IMR-90 (cell line): ENCODE measurements around the gene LRRC73. TPM values are rescaled to one million over a fixed set of nuclear protein-coding genes. Genes with fewer than 3 reads are reported as not detected.

ENCODE experiments used
- ATAC-seq: fragments of 200-7000 bp; cut with Tn5 transposase; 2 replicates; pipeline ENCODE4 v1.9.1; 2020; ENCODE audit warnings: low read depth, mild to moderate bottlenecking, moderate library complexity
- BruUV-seq: library from RNA; stranded (reverse); fragments of 400-500 nt; replicated peaks from 2 replicates; lab custom pipeline; 2021; lab: Mats Ljungman, UMichigan
- CTCF ChIA-PET: fragments of 300-600 bp; formaldehyde crosslinking; extraction: SDS; loops from one replicate; lab custom pipeline; 2021; ENCODE audit warnings: antibody characterized with exemption; lab: Yijun Ruan, JAX
- POLR2A ChIA-PET: fragments of 300-600 bp; sonication (Branson Sonifier 250); formaldehyde crosslinking; loops from one replicate; lab custom pipeline; 2022; ENCODE audit warnings: antibody characterized with exemption; ENCODE audit not compliant: unreplicated experiment; lab: Charles Lee
- DNase-seq: peaks from one replicate; pipeline ENCODE4 v3.0.0; 2013
- H2AFZ ChIP-seq: replicated peaks from 2 replicates; pipeline ENCODE3; 2013; ENCODE audit warnings: low read length, mild to moderate bottlenecking; ENCODE audit not compliant: poor library complexity
- H2AK5ac ChIP-seq: 2 replicates; pipeline ENCODE4 v1.6.1; 2013; ENCODE audit warnings: low read depth, low read length, inconsistent platforms
- H2AK9ac ChIP-seq: replicated peaks from 2 replicates; pipeline ENCODE3; 2013; ENCODE audit warnings: mild to moderate bottlenecking, low read depth, low read length, moderate library complexity; ENCODE audit not compliant: poor library complexity
- H2BK120ac ChIP-seq: 2 replicates; pipeline ENCODE4 v1.6.1; 2013; ENCODE audit warnings: low read depth, low read length, inconsistent platforms
- H2BK15ac ChIP-seq: 3 replicates; pipeline ENCODE4 v1.6.1; 2013; ENCODE audit warnings: low read depth, low read length, inconsistent platforms
- H2BK20ac ChIP-seq: 2 replicates; pipeline ENCODE4 v1.6.1; 2013; ENCODE audit warnings: low read depth, mild to moderate bottlenecking, inconsistent platforms, low read length, moderate library complexity
- H2BK5ac ChIP-seq: 2 replicates; pipeline ENCODE4 v1.6.1; 2013; ENCODE audit warnings: mild to moderate bottlenecking, low read depth, low read length, inconsistent platforms; ENCODE audit not compliant: poor library complexity, severe bottlenecking
- H3K14ac ChIP-seq: replicated peaks from 2 replicates; pipeline ENCODE4 v1.6.1; 2013; ENCODE audit warnings: low read depth, low read length, inconsistent platforms
- H3K18ac ChIP-seq: 2 replicates; pipeline ENCODE4 v1.6.1; 2013; ENCODE audit warnings: low read depth, low read length, control low read depth
- H3K23ac ChIP-seq: 2 replicates; pipeline ENCODE4 v1.6.1; 2013; ENCODE audit warnings: low read depth, low read length, inconsistent platforms
- H3K27ac ChIP-seq: 2 replicates; pipeline ENCODE4 v1.5.1; 2013; ENCODE audit warnings: mild to moderate bottlenecking, control low read depth, low read length; ENCODE audit not compliant: insufficient read depth
- H3K27me3 ChIP-seq: 2 replicates; pipeline ENCODE4 v1.6.1; 2013; ENCODE audit warnings: low read length; ENCODE audit not compliant: control insufficient read depth, insufficient read depth
- H3K36me3 ChIP-seq: 2 replicates; pipeline ENCODE4 v1.6.1; 2013; ENCODE audit warnings: low read length, mixed read lengths; ENCODE audit not compliant: control insufficient read depth, insufficient read depth
- H3K4ac ChIP-seq: 2 replicates; pipeline ENCODE4 v1.6.1; 2013; ENCODE audit warnings: low read depth, low read length, inconsistent platforms
- H3K4me1 ChIP-seq: 2 replicates; pipeline ENCODE4 v1.6.1; 2013; ENCODE audit warnings: low read length, mixed read lengths; ENCODE audit not compliant: control insufficient read depth, insufficient read depth
- H3K4me2 ChIP-seq: 2 replicates; pipeline ENCODE4 v1.6.1; 2013; ENCODE audit warnings: low read depth, mild to moderate bottlenecking, control low read depth, low read length, moderate library complexity
- H3K4me3 ChIP-seq: 2 replicates; pipeline ENCODE4 v1.5.1; 2013; ENCODE audit warnings: low read depth, mild to moderate bottlenecking, control low read depth, low read length, moderate library complexity; ENCODE audit not compliant: insufficient read depth
- H3K56ac ChIP-seq: 2 replicates; pipeline ENCODE4 v1.6.1; 2013; ENCODE audit warnings: low read length, inconsistent platforms; ENCODE audit not compliant: insufficient read depth; ENCODE audit errors: extremely low read depth
- H3K79me1 ChIP-seq, 2 experiments: 2 replicates each; pipeline ENCODE4 v1.6.1; 2013; ENCODE audit warnings: low read length in 2 of 2, inconsistent platforms in 1 of 2, low read depth in 1 of 2
- H3K9ac ChIP-seq: 2 replicates; pipeline ENCODE4 v1.6.1; 2013; ENCODE audit warnings: low read depth, low read length, control low read depth
- H3K9me1 ChIP-seq: 2 replicates; pipeline ENCODE4 v1.6.1; 2013; ENCODE audit warnings: low read length, inconsistent platforms; ENCODE audit not compliant: insufficient read depth
- H3K9me3 ChIP-seq: 2 replicates; pipeline ENCODE4 v1.6.1; 2013; ENCODE audit warnings: low read length; ENCODE audit not compliant: control insufficient read depth, insufficient read depth
- H4K20me1 ChIP-seq: 2 replicates; pipeline ENCODE4 v1.6.1; 2013; ENCODE audit warnings: low read length, inconsistent platforms; ENCODE audit not compliant: insufficient read depth
- H4K5ac ChIP-seq: 2 replicates; pipeline ENCODE4 v1.6.1; 2013; ENCODE audit warnings: mild to moderate bottlenecking, low read depth, low read length, control low read depth
- H4K8ac ChIP-seq, 2 experiments: 2 replicates each; pipeline ENCODE4 v1.6.1; 2013; ENCODE audit warnings: low read depth in 2 of 2, low read length in 2 of 2, control low read depth in 1 of 2, inconsistent platforms in 1 of 2
- H4K91ac ChIP-seq: 2 replicates; pipeline ENCODE4 v1.6.1; 2013; ENCODE audit warnings: low read depth, low read length, inconsistent platforms; ENCODE audit not compliant: insufficient read depth
- CEBPB ChIP-seq: IDR thresholded peaks from 2 replicates; pipeline ENCODE4 v1.6.1; 2012; ENCODE audit warnings: low read depth, low read length, improper control_type of control experiment
- RFX5 ChIP-seq: IDR thresholded peaks from 2 replicates; pipeline ENCODE4 v1.8.0; 2012; ENCODE audit warnings: low read depth, mild to moderate bottlenecking, low read length, moderate library complexity
- WGBS, 2 experiments: methylation state at CpG; one replicate each; pipeline versions ENCODE4 v1.1.5 to v1.1.7; 2013; ENCODE audit warnings: missing lambda C conversion rate in 2 of 2; ENCODE audit not compliant: insufficient read length in 1 of 2; ENCODE audit errors: extremely low coverage in 2 of 2; 5-methylcytosine and 5-hydroxymethylcytosine counted together
- dilution Hi-C: fragments of 300-500 bp; cut with HindIII; formaldehyde crosslinking; loops from one replicate; pipeline ENCODE4 v1.14.3; 2018; ENCODE audit warnings: low sequenced_read_pairs; ENCODE audit not compliant: unreplicated experiment
- in situ Hi-C: fragments of 300-500 bp; cut with MboI; formaldehyde crosslinking; loops from 3 replicates; pipeline ENCODE4 v1.14.3; 2019; ENCODE audit warnings: low sequenced_read_pairs, inconsistent platforms, mixed read lengths
- intact Hi-C: fragments of 100-400 bp; cut with micrococcal nuclease; formaldehyde crosslinking; loops from 2 replicates; pipeline ENCODE4 v1.10.0; 2022
- polyA plus RNA-seq, 3 experiments: library from polyadenylated mRNA; depleted of rRNA; stranded (reverse); fragments of >200 nt; gene quantifications; 2 replicates each; pipeline ENCODE4 v1.2.3, GENCODE V29; 2012; ENCODE audit warnings: low replicate concordance in 1 of 3
- total RNA-seq: library from RNA; depleted of rRNA; stranded (reverse); fragments of >200 nt; gene quantifications from 2 replicates; pipeline ENCODE4 v1.2.3, GENCODE V29; 2012
- TF ChIP-seq, protein P1 (sequence below): fragments of 150-350 bp; IDR thresholded peaks from 2 replicates; pipeline ENCODE4 v1.6.1; 2016; ENCODE audit warnings: low read depth, mild to moderate bottlenecking, low read length, moderate library complexity, borderline replicate concordance

Gene LRRC73
- total and polyA plus RNA-seq, 2 of the 4 experiments (the other 2 are of a cell fraction) = under 0.01 to 0.31 TPM

- in situ Hi-C loops (no loop called here), intact Hi-C loops (no loop called here), dilution Hi-C loops (no loop called here)
- H3K9ac ChIP-seq = no peak overlapping the region
- peaks cover 51% of the 10 kb centered on the region for H3K36me3 ChIP-seq
- no peaks in the 10 kb centered on the region for H4K20me1 ChIP-seq
- ChIA-PET CTCF (interaction anchor here (0.6 to 0.7 kb wide), 2 partner anchors 8 to 28 kb away, joined by 3 to 5 read pairs; partner anchors contain the start of gene XPO5), POLR2A (no interaction called here)
- no peak overlapping the region for H3K4ac ChIP-seq
- no peaks in the 10 kb centered on the region for H3K4me1 ChIP-seq
- H3K56ac ChIP-seq = no peak overlapping the region
- no peaks in the 10 kb centered on the region; a peak in 1 of 4 replicates for H3K79me1 ChIP-seq
- TF ChIP-seq RFX5 (no peak), CEBPB (no peak)
- TF ChIP-seq, protein P1, sequence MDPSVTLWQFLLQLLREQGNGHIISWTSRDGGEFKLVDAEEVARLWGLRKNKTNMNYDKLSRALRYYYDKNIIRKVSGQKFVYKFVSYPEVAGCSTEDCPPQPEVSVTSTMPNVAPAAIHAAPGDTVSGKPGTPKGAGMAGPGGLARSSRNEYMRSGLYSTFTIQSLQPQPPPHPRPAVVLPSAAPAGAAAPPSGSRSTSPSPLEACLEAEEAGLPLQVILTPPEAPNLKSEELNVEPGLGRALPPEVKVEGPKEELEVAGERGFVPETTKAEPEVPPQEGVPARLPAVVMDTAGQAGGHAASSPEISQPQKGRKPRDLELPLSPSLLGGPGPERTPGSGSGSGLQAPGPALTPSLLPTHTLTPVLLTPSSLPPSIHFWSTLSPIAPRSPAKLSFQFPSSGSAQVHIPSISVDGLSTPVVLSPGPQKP = no peak
- H3K9me1 ChIP-seq = no peaks in the 10 kb centered on the region
- H3K27ac ChIP-seq = no peak overlapping the region
- H3K23ac ChIP-seq = no peak overlapping the region
- H2BK5ac ChIP-seq = no peak overlapping the region
- no peak overlapping the region for H2BK20ac ChIP-seq
- H4K8ac ChIP-seq = no peak overlapping the region
- no peak overlapping the region for H4K91ac ChIP-seq
- no peak overlapping the region for H3K4me2 ChIP-seq
- DNase-seq (no peak), ATAC-seq (no peak)
- no TSS peak for BruUV-seq
- H2AFZ ChIP-seq = no peak overlapping the region
- H3K9me3 ChIP-seq = no peaks in the 10 kb centered on the region
- no peak overlapping the region for H2AK5ac ChIP-seq
- H2BK15ac ChIP-seq = no peak overlapping the region
- H2AK9ac ChIP-seq = no peak overlapping the region
- H4K5ac ChIP-seq = no peak overlapping the region
- no peak overlapping the region for H2BK120ac ChIP-seq
- no peaks in the 10 kb centered on the region for H3K27me3 ChIP-seq
- H3K14ac ChIP-seq = no peak overlapping the region
- no peak overlapping the region for H3K4me3 ChIP-seq
- WGBS, 2 experiments = no CpG with 5 or more reads among the region's 3 CpGs
- no peak overlapping the region for H3K18ac ChIP-seq
Measured at GRCh38 chr6:43547222-43547621, 37.1 kb upstream of the LRRC73 start.
